K562 (cell line): ENCODE data around the gene NIPA2. TPM values are rescaled to one million over a fixed set of nuclear protein-coding genes. Genes with fewer than 3 reads are reported as not detected.

Experiments
- ATAC-seq: fragments of 200-7000 bp; cut with Tn5 transposase; 3 replicates; pipeline ENCODE4 v1.9.1; 2020; ENCODE audit warnings: moderate library complexity
- BruUV-seq: library from RNA; stranded (reverse); fragments of 400-500 nt; replicated peaks from 2 replicates; lab custom pipeline; 2021; lab: Mats Ljungman, UMichigan
- CTCF ChIA-PET: fragments of 300-600 bp; formaldehyde crosslinking; extraction: SDS; loops from one replicate; lab custom pipeline; 2021; ENCODE audit warnings: low intra/inter-chr PET ratio; lab: Yijun Ruan, JAX
- POLR2A ChIA-PET: fragments of 300-600, 350-650 bp; sonication (Branson Sonifier 250); formaldehyde crosslinking; extraction: SDS; loops from one replicate; lab custom pipeline; 2021; ENCODE audit warnings: antibody characterized with exemption, inconsistent platforms; lab: Yijun Ruan, JAX
- DNase-seq, 4 experiments: peaks; one replicate each; pipeline versions ENCODE4 v3.0.0 to v3.0.0-alpha.2; 2011 to 2018; ENCODE audit warnings: low spot score in 3 of 4, mixed read lengths in 3 of 4; ENCODE audit errors: extremely low read depth in 1 of 4
- FAIRE-seq: peaks from 2 replicates; lab custom pipeline; 2011; peaks lifted over from hg19 to GRCh38; lab: Jason Lieb, UNC
- H2AFZ ChIP-seq: 2 replicates; pipeline ENCODE4 v1.6.0; 2011; ENCODE audit warnings: low read depth, low read length, control low read depth, inconsistent platforms
- H3K27ac ChIP-seq: fragments of 200-600 bp; 3 replicates; pipeline ENCODE4 v1.8.0; 2011; ENCODE audit warnings: low read depth, mild to moderate bottlenecking, control low read depth, inconsistent platforms, low read length, moderate library complexity, mixed read lengths; ENCODE audit errors: extremely low read depth
- H3K27me3 ChIP-seq, 2 experiments: fragments of 300-600 bp in 1 of 2; 2 replicates in 1 of 2; 3 replicates in 1 of 2; pipeline versions ENCODE4 v1.6.0 to v1.8.0; 2011; ENCODE audit warnings: inconsistent platforms in 2 of 2, low read length in 2 of 2, mild to moderate bottlenecking in 1 of 2, mixed read lengths in 1 of 2, moderate library complexity in 1 of 2; ENCODE audit not compliant: control insufficient read depth in 2 of 2, insufficient read depth in 2 of 2
- H3K36me3 ChIP-seq: fragments of 300-600 bp; 3 replicates; pipeline ENCODE4 v1.8.0; 2011; ENCODE audit warnings: mild to moderate bottlenecking, low read length, inconsistent platforms; ENCODE audit not compliant: control insufficient read depth, insufficient read depth
- H3K4me1 ChIP-seq, 2 experiments: fragments of 200-600 bp in 1 of 2; replicated peaks in 1 of 2; 2 replicates in 1 of 2; 3 replicates in 1 of 2; pipeline versions ENCODE4 v1.5.1 to v1.8.0; 2011; ENCODE audit warnings: inconsistent platforms in 2 of 2, low read length in 2 of 2, mild to moderate bottlenecking in 1 of 2, mixed read lengths in 1 of 2, moderate library complexity in 1 of 2; ENCODE audit not compliant: control insufficient read depth in 2 of 2, insufficient read depth in 2 of 2
- H3K4me2 ChIP-seq: 2 replicates; pipeline ENCODE4 v1.6.1; 2011; ENCODE audit warnings: low read length, control low read depth, inconsistent platforms, mixed read lengths; ENCODE audit not compliant: insufficient read depth
- H3K4me3 ChIP-seq: fragments of 200-600 bp; sonication (generic), shearing (Covaris generic); 2 replicates; pipeline ENCODE4 v1.5.1; 2016; ENCODE audit warnings: control low read depth, inconsistent platforms
- H3K79me2 ChIP-seq: fragments of 200-600 bp; 3 replicates; pipeline ENCODE4 v1.8.0; 2011; ENCODE audit warnings: low read length, inconsistent platforms; ENCODE audit not compliant: control insufficient read depth, insufficient read depth
- H3K9ac ChIP-seq, 2 experiments: 2 replicates each; pipeline versions ENCODE4 v1.6.0 to v1.6.1; 2011; ENCODE audit warnings: low read depth in 2 of 2, low read length in 2 of 2, control low read depth in 1 of 2, inconsistent platforms in 1 of 2, mild to moderate bottlenecking in 1 of 2, mixed read lengths in 1 of 2; ENCODE audit not compliant: insufficient read depth in 1 of 2
- H3K9me1 ChIP-seq: one replicate; pipeline ENCODE4 v1.6.0; 2011; ENCODE audit warnings: inconsistent platforms, mild to moderate bottlenecking, low read length, moderate library complexity; ENCODE audit not compliant: control insufficient read depth, insufficient read depth
- H3K9me3 ChIP-seq: replicated peaks from 2 replicates; pipeline ENCODE4 v1.5.1; 2011; ENCODE audit warnings: low read depth, low read length, inconsistent platforms; ENCODE audit not compliant: control insufficient read depth, insufficient read depth
- H4K20me1 ChIP-seq: replicated peaks from 2 replicates; pipeline ENCODE4 v1.6.1; 2011; ENCODE audit warnings: low read length, inconsistent platforms, mixed read lengths; ENCODE audit not compliant: control insufficient read depth, insufficient read depth
- CBFB ChIP-seq: sonication (generic); formaldehyde crosslinking; IDR thresholded peaks from 2 replicates; pipeline ENCODE4 v1.4.0; 2020; ENCODE audit warnings: mild to moderate bottlenecking, missing genetic modification reagents
- CBX8 ChIP-seq: fragments of 200-600 bp; sonication (generic); IDR thresholded peaks from 2 replicates; pipeline ENCODE4 v1.6.1; 2012; ENCODE audit warnings: borderline replicate concordance, mixed run types, low read depth, mild to moderate bottlenecking, moderate library complexity, mixed read lengths, low read length, control low read depth, inconsistent platforms; ENCODE audit not compliant: poor library complexity, severe bottlenecking; ENCODE audit errors: extremely low read depth
- FUS ChIP-seq: fragments of 200-400 bp; formaldehyde crosslinking; optimal IDR thresholded peaks from 2 replicates; pipeline ENCODE3; 2017; ENCODE audit warnings: low read depth, low read length
- GTF2F1 ChIP-seq: IDR thresholded peaks from 2 replicates; pipeline ENCODE4 v1.6.1; 2011; ENCODE audit warnings: low read depth, low read length, improper control_type of control experiment
- KLF1 ChIP-seq: fragments of 450-650 bp; IDR thresholded peaks from 2 replicates; pipeline ENCODE4 v1.6.1; 2016; ENCODE audit warnings: missing genetic modification characterization, missing compliant biosample characterization
- NCOR1 ChIP-seq: fragments of 450-650 bp; IDR thresholded peaks from 2 replicates; pipeline ENCODE4 v1.6.1; 2016; ENCODE audit warnings: mild to moderate bottlenecking, moderate library complexity
- PHB2 ChIP-seq: fragments of 450-650 bp; IDR thresholded peaks from 2 replicates; pipeline ENCODE4 v1.6.1; 2017; ENCODE audit warnings: low read depth
- RFX7 ChIP-seq: fragments of 250-450 bp; sonication (Bioruptor Pico); IDR thresholded peaks from 2 replicates; pipeline ENCODE4 v1.5.1; 2021; ENCODE audit warnings: mild to moderate bottlenecking
- SMARCA5 ChIP-seq: fragments of 450-650 bp; IDR thresholded peaks from 2 replicates; pipeline ENCODE4 v1.6.1; 2016
- SRSF7 ChIP-seq: fragments of 200-400 bp; formaldehyde crosslinking; optimal IDR thresholded peaks from 2 replicates; pipeline ENCODE3; 2017; ENCODE audit warnings: mild to moderate bottlenecking, low read depth, low read length
- ZC3H4 ChIP-seq: sonication (generic); formaldehyde crosslinking; IDR thresholded peaks from 2 replicates; pipeline ENCODE4 v1.9.0; 2021; ENCODE audit warnings: missing genetic modification reagents, borderline replicate concordance
- ZNF778 ChIP-seq: fragments of 450-650 bp; formaldehyde crosslinking; IDR thresholded peaks from 2 replicates; pipeline ENCODE4 v1.4.0; 2020; ENCODE audit warnings: mild to moderate bottlenecking, moderate library complexity
- WGBS: fragments of 100-300 bp; shearing (Covaris generic); methylation state at CpG from one replicate; pipeline ENCODE4 v1.1.6; 2016; ENCODE audit warnings: low coverage, mixed read lengths; ENCODE audit not compliant: insufficient coverage; ENCODE audit errors: missing lambda C conversion rate; 5-methylcytosine and 5-hydroxymethylcytosine counted together
- in situ Hi-C: fragments of 300-500 bp; cut with MboI; formaldehyde crosslinking; loops from 4 replicates; pipeline ENCODE4 v1.15.0; 2018; ENCODE audit warnings: inconsistent platforms, mixed read lengths
- intact Hi-C: fragments of 100-400 bp; cut with micrococcal nuclease; formaldehyde crosslinking; loops from 2 replicates; pipeline ENCODE4 v1.14.2; 2022
- polyA plus RNA-seq, 8 experiments: library from polyadenylated mRNA; depleted of rRNA in 4 of 8; stranded (reverse) in 5 of 8; unstranded in 3 of 8; fragments of >200 nt; fragmentation: Nextera tagmentation in 2 of 8; fragmentation: Illumina TruSeq in 1 of 8; extraction: Ambion mirVana in 2 of 8; extraction: Trizol in 1 of 8; gene quantifications; 2 replicates each; pipeline versions ENCODE4 v1.2.1 to v1.2.3, GENCODE V29; 2011 to 2014; ENCODE audit warnings: inconsistent platforms in 1 of 8, missing spikeins in 1 of 8
- total RNA-seq, 7 experiments: library from RNA; depleted of rRNA in 6 of 7; stranded (reverse); fragments of >200 nt in 6 of 7; fragmentation: Illumina TruSeq in 2 of 7; extraction: Trizol in 2 of 7; gene quantifications; 2 replicates each; pipeline versions ENCODE4 v1.2.1 to v1.2.3, GENCODE V29; 2011 to 2021; ENCODE audit warnings: low replicate concordance in 1 of 7
- TF ChIP-seq, protein P1 (sequence below), 2 experiments: IDR thresholded peaks in 1 of 2; conservative IDR thresholded peaks in 1 of 2; 2 replicates each; pipeline ENCODE4 v1.6.1; 2016; ENCODE audit warnings: low read depth in 2 of 2, mild to moderate bottlenecking in 1 of 2, missing compliant biosample characterization in 1 of 2, missing genetic modification characterization in 1 of 2, moderate library complexity in 1 of 2

NIPA2 gene
- total and polyA plus RNA-seq, 9 of the 15 experiments (the other 6 are each of a cell fraction or from before 2014, with no cell fraction given): 18.7 to 107 (median 87.3) TPM

GRCh38 chr15:22890296-22890695, 51.8 kb downstream of the NIPA2 start:
- Histone ChIP-seq H3K27me3 (no peaks in the 10 kb centered on the region), H4K20me1 (no peaks in the 10 kb centered on the region), H3K9me3 (no peaks in the 10 kb centered on the region), H2AFZ (no peak overlapping the region), H3K9ac (no peak overlapping the region), H3K27ac (no peak overlapping the region), H3K4me3 (no peak overlapping the region)
- no peak for FAIRE-seq
- POLR2A ChIA-PET: no interaction called here
- CTCF ChIA-PET: no interaction called here
- intact Hi-C loops (no loop called here), in situ Hi-C loops (no loop called here)
- BruUV-seq: no TSS peak
- TF ChIP-seq ZNF778 (CRISPR knock-in tag) (no peak), NCOR1 (no peak), PHB2 (no peak), SMARCA5 (no peak), CBFB (no peak)
- TF ChIP-seq, all 486 proteins: peak for 0
- no peaks in the 10 kb centered on the region for H3K79me2 ChIP-seq
- H3K4me2 ChIP-seq: no peak overlapping the region
- no peaks in the 10 kb centered on the region for H3K9me1 ChIP-seq
- H3K36me3 ChIP-seq: peaks cover 7% of the 10 kb centered on the region; the same call in 2 of the 3 replicates
- peaks cover 15 to 35% of the 10 kb centered on the region in 2 experiments; a peak in 4 of 5 replicates for H3K4me1 ChIP-seq
- DNase-seq: no peak
- 81% methylated on average over 4 of the region's 11 CpGs for WGBS
- ATAC-seq: no peak

DNA sequence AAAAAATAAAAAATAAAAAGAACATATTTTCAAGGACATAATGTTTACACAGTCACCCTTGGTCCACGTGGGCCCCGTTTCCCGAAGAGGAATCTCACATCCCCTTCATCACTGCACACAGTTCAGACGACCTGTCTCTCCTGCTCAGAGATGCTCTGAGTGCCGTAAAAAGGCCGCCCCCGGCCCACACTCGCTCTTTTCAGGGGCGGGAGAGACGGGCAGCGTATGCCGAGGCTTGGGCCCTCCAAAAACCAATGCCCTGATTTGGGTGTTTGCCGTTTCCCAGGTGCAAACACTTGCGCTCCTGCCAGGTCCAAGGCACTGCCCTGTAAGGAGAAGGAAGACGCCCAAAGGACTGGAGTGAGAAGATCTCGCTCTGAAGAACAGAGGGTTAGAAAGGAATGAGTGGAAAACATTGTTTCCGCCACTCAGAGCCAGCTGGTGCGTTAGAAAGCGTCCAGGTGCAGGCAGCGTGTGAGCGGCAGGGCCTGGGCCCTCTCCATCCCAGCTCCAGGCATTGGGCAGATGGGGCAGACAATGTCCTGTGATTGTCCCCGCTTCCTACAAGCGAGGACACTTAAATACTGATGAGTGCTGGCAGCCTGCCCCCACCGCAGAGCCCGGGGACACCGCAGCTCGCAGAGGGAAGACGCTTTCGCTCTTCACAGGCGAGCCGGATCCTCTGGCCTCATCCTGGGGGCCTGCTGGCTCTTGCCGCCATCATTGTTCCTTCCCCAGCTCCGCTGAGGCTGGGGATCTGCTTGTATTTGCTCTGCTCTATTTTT, 53.2 kb downstream of the NIPA2 start:
- Histone ChIP-seq H3K27me3 (no peaks in the 10 kb centered on the region), H3K4me3 (no peak overlapping the region), H3K79me2 (no peaks in the 10 kb centered on the region), H3K36me3 (peaks cover 7% of the 10 kb centered on the region; the same call in 2 of the 3 replicates), H3K4me2 (no peak overlapping the region), H3K9ac (no peak overlapping the region), H2AFZ (no peak overlapping the region), H3K27ac (no peak overlapping the region), H3K9me1 (no peaks in the 10 kb centered on the region), H3K9me3 (no peaks in the 10 kb centered on the region), H3K4me1 (peaks cover 21 to 39% of the 10 kb centered on the region in 2 experiments), H4K20me1 (no peaks in the 10 kb centered on the region)
- no peak for ATAC-seq
- intact Hi-C loops: no loop called here
- in situ Hi-C loops: no loop called here
- no peak for FAIRE-seq
- no TSS peak for BruUV-seq
- 84% methylated on average over 32 of the region's 33 CpGs for WGBS
- DNase-seq: no peak
- CTCF ChIA-PET: no interaction called here
- POLR2A ChIA-PET: interaction anchor here (1.4 kb wide), 1 partner anchor 11 kb away, joined by 6 read pairs; no protein-coding TSS in a partner anchor
- TF ChIP-seq RFX7 (CRISPR knock-in tag) (no peak), ZC3H4 (CRISPR knock-in tag) (no peak), SRSF7 (no peak), CBX8 (no peak), FUS (no peak), KLF1 (no peak), GTF2F1 (no peak)
- TF ChIP-seq, protein P1, sequence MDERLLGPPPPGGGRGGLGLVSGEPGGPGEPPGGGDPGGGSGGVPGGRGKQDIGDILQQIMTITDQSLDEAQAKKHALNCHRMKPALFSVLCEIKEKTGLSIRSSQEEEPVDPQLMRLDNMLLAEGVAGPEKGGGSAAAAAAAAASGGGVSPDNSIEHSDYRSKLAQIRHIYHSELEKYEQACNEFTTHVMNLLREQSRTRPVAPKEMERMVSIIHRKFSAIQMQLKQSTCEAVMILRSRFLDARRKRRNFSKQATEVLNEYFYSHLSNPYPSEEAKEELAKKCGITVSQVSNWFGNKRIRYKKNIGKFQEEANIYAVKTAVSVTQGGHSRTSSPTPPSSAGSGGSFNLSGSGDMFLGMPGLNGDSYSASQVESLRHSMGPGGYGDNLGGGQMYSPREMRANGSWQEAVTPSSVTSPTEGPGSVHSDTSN (CRISPR knock-in tag; IDR thresholded peaks at IDR 0.05; ENCODE audit: low read depth): no peak
- TF ChIP-seq, protein P1 (tag; conservative IDR thresholded peaks at IDR 0.05; ENCODE audit: low read depth): no peak
